Activated CD4-positive, alpha-beta T cell treated with anti-CD3 and anti-CD28 coated beads, Interleukin-2, amount 10 ng/mL, durations not matched to agents 7 days and 5 days (primary cell): ENCODE results near the gene HCFC1. TPM values are rescaled to one million over a fixed set of nuclear protein-coding genes. Genes with fewer than 3 reads are reported as not detected.

Experiments used
- CTCF ChIA-PET: fragments of 350-600 bp; sonication (Branson Sonifier 250); formaldehyde crosslinking; loops from one replicate; lab custom pipeline; 2021; ENCODE audit warnings: antibody characterized with exemption; lab: Charles Lee
- POLR2A ChIA-PET: fragments of 350-600 bp; sonication (Branson Sonifier 250); formaldehyde crosslinking; loops from one replicate; lab custom pipeline; 2021; ENCODE audit warnings: antibody characterized with exemption; lab: Charles Lee
- DNase-seq: peaks from one replicate; pipeline ENCODE4 v3.0.0-alpha.2; 2020
- H3K27ac Mint-ChIP-seq: one replicate; pipeline ENCODE4 v1.8.0; 2021; ENCODE audit warnings: mild to moderate bottlenecking, moderate library complexity, mixed read lengths
- H3K27me3 Mint-ChIP-seq: one replicate; pipeline ENCODE4 v1.8.0; 2021; ENCODE audit warnings: mixed read lengths
- H3K36me3 Mint-ChIP-seq: one replicate; pipeline ENCODE4 v1.8.0; 2021; ENCODE audit warnings: low read depth, mixed read lengths
- H3K4me1 Mint-ChIP-seq: one replicate; pipeline ENCODE4 v1.8.0; 2021; ENCODE audit warnings: mixed read lengths
- H3K4me3 Mint-ChIP-seq: one replicate; pipeline ENCODE4 v1.8.0; 2021; ENCODE audit warnings: mild to moderate bottlenecking, moderate library complexity, mixed read lengths
- H3K9me3 Mint-ChIP-seq: one replicate; pipeline ENCODE4 v1.8.0; 2021; ENCODE audit warnings: mixed read lengths
- total RNA-seq, 2 experiments: library from RNA; stranded (reverse); gene quantifications; one replicate each; pipeline ENCODE4 v1.2.3, GENCODE V29; 2021

Gene HCFC1
- 100 to 1,000 TPM; 116 to 121 TPM for total RNA-seq

DNA sequence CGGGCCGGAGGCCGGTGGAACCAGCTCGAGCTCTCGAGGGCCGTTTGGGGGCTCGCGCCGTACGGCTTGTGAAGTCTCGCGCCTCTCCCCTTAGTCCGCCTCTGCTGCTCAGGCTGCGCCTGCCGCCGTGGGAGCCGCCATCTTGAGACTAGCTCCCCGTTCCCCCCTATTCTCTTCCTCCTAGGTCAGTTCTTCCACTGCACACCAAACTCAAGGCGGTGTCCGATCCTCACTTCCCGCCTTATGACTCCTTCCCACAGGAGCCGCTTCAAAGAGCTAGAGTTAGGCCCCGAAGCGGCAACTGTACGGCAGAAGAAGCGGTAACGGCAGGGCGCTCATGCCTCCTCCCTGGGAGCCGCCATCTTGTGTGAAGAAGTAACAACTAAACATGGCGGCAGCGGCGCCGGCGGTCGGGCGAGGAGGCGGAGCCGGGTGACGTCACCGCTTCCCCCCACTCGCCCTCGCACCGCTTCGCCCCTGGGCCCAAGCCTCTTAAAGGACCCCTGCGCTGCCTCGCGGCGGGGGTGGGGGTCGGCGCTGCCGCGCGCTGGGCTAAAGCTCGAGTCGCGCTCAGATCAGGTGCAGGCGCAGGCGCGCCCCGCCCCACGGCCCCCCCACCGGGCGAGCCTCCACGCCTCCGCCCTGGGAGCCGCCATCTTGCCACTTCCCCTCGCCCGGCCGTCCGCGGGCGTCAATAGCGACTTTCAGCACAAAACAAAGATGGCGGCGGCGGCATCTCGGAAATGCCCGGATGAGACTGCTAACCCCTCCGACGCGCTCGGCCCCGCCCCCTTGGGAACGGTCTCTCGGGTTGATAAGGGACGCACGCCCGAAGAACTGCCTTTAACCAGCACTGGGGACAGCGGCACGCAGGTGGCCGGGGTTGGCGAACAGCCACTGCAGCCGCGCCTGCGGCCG is at the start of gene HCFC1:
HCFC1 (minus strand) TSS at position 369 of the 918 bp plus-strand sequence. CDS start 978 bp downstream, outside the sequence.
- peaks cover 38% of the 10 kb centered on the region for H3K4me1 Mint-ChIP-seq
- DNase-seq: peak; percentile 90
- H3K27me3 Mint-ChIP-seq: no peaks in the 10 kb centered on the region
- ChIA-PET POLR2A (interaction anchor here (0.9 kb wide), 1 partner anchor 10 kb away, joined by 4 read pairs; no protein-coding TSS in a partner anchor), CTCF (interaction anchor here (1.2 to 7.6 kb wide), 4 partner anchors 10 to 47 kb away, joined by 3 to 82 read pairs (median 5); partner anchors contain the start of gene RENBP)
- peak within 1 kb of the TSS; percentile 100 for H3K4me3 Mint-ChIP-seq
- no peaks in the 10 kb centered on the region for H3K9me3 Mint-ChIP-seq
- H3K27ac Mint-ChIP-seq: peak within 1 kb of the TSS; percentile 100
- H3K36me3 Mint-ChIP-seq: peaks cover 27% of the 10 kb centered on the region

GRCh38 chrX:154021131-154021611 is 49.6 kb upstream of the HCFC1 start:
- CTCF ChIA-PET: interaction anchor here (1.5 to 2.1 kb wide), 3 partner anchors 8 to 100 kb away, joined by 4 to 6 read pairs (median 4); no protein-coding TSS in a partner anchor
- H3K9me3 Mint-ChIP-seq: no peaks in the 10 kb centered on the region
- H3K27me3 Mint-ChIP-seq: no peaks in the 10 kb centered on the region
- POLR2A ChIA-PET: no interaction called here
- H3K27ac Mint-ChIP-seq: no peak overlapping the region
- no peak for DNase-seq
- peaks cover 11% of the 10 kb centered on the region for H3K36me3 Mint-ChIP-seq
- H3K4me3 Mint-ChIP-seq: no peak overlapping the region
- H3K4me1 Mint-ChIP-seq: peaks cover 17% of the 10 kb centered on the region

DNA sequence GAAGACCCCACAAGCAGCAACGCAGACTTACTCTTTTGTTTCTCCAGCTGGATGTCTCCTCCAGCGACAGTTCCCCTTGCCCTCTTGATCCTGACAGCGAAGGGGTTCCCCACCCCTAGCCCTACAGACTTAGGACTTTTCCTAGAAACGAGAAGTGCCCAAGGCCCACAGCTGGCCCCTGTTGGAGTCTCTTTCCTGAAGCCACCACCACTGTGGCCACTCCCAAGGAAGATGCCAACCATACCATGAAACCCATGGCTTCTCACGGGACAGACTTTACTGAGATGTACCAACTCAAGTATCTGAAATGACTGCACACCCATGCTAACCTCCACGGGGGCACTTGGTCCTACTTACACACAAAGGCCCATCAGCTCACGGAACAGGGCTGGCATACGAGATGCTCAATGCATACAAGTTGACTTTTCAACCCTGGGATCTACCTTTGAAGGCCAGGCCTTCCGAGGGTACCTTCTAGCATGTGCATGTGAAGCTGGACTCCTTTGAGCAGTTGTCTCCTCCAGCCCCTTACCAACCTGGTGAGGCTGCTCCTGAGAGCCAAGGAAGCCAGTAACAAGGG is 49.0 kb upstream of the HCFC1 start:
- peak overlapping the region; percentile 89 for H3K27ac Mint-ChIP-seq
- ChIA-PET CTCF (interaction anchor here (0.7 to 2.1 kb wide), 7 partner anchors 7 to 353 kb away, joined by 3 to 8 read pairs (median 4); no protein-coding TSS in a partner anchor), POLR2A (interaction anchor here (0.6 kb wide), 1 partner anchor 210 kb away, joined by 3 read pairs; no protein-coding TSS in a partner anchor)
- H3K4me1 Mint-ChIP-seq: peaks cover 20% of the 10 kb centered on the region
- H3K27me3 Mint-ChIP-seq: no peaks in the 10 kb centered on the region
- peak overlapping the region; percentile 84 for H3K4me3 Mint-ChIP-seq
- peaks cover 15% of the 10 kb centered on the region for H3K36me3 Mint-ChIP-seq
- H3K9me3 Mint-ChIP-seq: no peaks in the 10 kb centered on the region
- no peak for DNase-seq

DNA sequence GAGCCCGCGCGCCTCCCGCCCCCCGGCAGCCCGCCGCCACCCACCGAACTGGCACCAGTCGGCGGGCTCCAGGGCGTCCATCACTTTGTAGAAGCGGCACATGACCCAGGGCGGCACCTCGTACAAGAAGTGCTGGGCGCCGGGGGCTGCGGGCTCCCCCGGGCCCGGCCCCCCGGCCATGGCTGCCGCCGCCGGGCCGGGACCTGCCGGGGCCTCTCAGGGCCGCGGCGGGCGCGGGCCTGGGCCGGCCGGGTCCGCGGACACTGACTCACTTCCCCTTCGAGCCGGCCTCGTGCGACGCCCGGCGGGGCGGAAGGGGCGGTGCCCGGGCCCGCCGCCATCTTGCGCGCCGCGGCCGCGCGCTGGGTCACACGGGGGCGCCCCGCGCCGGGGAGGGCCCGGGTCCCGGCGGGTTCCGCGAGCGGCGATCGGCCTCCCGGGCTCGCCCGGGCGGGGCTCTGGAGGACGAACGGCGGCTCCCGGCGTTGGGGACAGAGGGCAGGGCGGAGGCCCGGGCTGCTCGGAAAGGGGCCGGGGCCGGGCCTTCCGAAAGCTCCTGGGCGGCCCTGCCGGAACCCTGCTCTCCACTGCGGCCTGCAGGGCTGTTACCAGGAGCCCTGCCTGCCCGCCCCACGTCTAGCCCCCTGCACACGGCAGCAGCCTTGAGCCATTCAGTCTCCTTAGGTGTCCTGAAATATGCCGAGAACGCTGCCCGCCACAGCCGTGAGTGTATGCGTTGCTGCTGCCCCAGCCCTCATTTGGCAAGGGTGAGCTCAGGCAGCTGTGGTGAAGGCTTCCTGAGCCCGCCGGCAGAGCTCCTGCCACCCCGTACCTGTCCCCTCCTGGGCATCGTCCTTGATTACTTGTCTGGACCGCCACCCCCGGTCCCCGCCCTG is 48.3 kb upstream of the HCFC1 start, which contains the start of gene IRAK1:
IRAK1 (minus strand) TSS at position 270 of the 896 bp plus-strand sequence; CDS start at position 180, 90 bp downstream.
- peak within 1 kb of the TSS; percentile 90 for H3K27ac Mint-ChIP-seq
- ChIA-PET POLR2A (interaction anchor here (0.6 kb wide), 1 partner anchor 209 kb away, joined by 3 read pairs; no protein-coding TSS in a partner anchor), CTCF (interaction anchor here (0.7 to 1.6 kb wide), 5 partner anchors 10 to 354 kb away, joined by 3 to 8 read pairs (median 4); no protein-coding TSS in a partner anchor)

GRCh38 chrX:154019061-154019621 is 47.5 kb upstream of the HCFC1 start:
- Mint-ChIP-seq H3K4me1 (peaks cover 27% of the 10 kb centered on the region), H3K27me3 (no peaks in the 10 kb centered on the region), H3K9me3 (no peaks in the 10 kb centered on the region), H3K27ac (peak overlapping the region; percentile 90), H3K36me3 (peaks cover 18% of the 10 kb centered on the region), H3K4me3 (peak overlapping the region; percentile 86)
- ChIA-PET CTCF (interaction anchor here (1.0 to 1.6 kb wide), 6 partner anchors 8 to 48 kb away, joined by 3 to 8 read pairs (median 4); partner anchors contain the start of gene HCFC1), POLR2A (no interaction called here)
- peak; percentile 16 for DNase-seq

More for the DNA sequence above, 48.3 kb upstream of the HCFC1 start, which contains the start of gene IRAK1:
- Mint-ChIP-seq H3K36me3 (peaks cover 18% of the 10 kb centered on the region), H3K4me1 (peaks cover 22% of the 10 kb centered on the region), H3K9me3 (no peaks in the 10 kb centered on the region), H3K27me3 (no peaks in the 10 kb centered on the region), H3K4me3 (peak within 1 kb of the TSS; percentile 86)
- DNase-seq: peak; percentile 49

GRCh38 chrX:154018518-154019060 is 47.0 kb upstream of the HCFC1 start:
- H3K27ac Mint-ChIP-seq: peak overlapping the region; percentile 90
- H3K9me3 Mint-ChIP-seq: no peaks in the 10 kb centered on the region
- peaks cover 29% of the 10 kb centered on the region for H3K4me1 Mint-ChIP-seq
- ChIA-PET POLR2A (no interaction called here), CTCF (interaction anchor here (1.0 to 1.4 kb wide), 4 partner anchors 8 to 47 kb away, joined by 3 to 4 read pairs (median 3); partner anchors contain the start of gene HCFC1)
- no peaks in the 10 kb centered on the region for H3K27me3 Mint-ChIP-seq
- DNase-seq: no peak
- H3K36me3 Mint-ChIP-seq: peaks cover 20% of the 10 kb centered on the region
- peak overlapping the region; percentile 86 for H3K4me3 Mint-ChIP-seq

GRCh38 chrX:154017766-154018517 is 46.3 kb upstream of the HCFC1 start:
- no peaks in the 10 kb centered on the region for H3K9me3 Mint-ChIP-seq
- CTCF ChIA-PET: interaction anchor here (1.0 to 1.4 kb wide), 5 partner anchors 9 to 47 kb away, joined by 3 to 4 read pairs (median 3); partner anchors contain the start of gene HCFC1
- H3K36me3 Mint-ChIP-seq: peaks cover 18% of the 10 kb centered on the region
- peak overlapping the region; percentile 90 for H3K27ac Mint-ChIP-seq
- no peaks in the 10 kb centered on the region for H3K27me3 Mint-ChIP-seq
- peaks cover 28% of the 10 kb centered on the region for H3K4me1 Mint-ChIP-seq
- POLR2A ChIA-PET: interaction anchor here (0.6 kb wide), 1 partner anchor 15 kb away, joined by 5 read pairs; no protein-coding TSS in a partner anchor
- DNase-seq: no peak
- H3K4me3 Mint-ChIP-seq: peak overlapping the region; percentile 86

DNA sequence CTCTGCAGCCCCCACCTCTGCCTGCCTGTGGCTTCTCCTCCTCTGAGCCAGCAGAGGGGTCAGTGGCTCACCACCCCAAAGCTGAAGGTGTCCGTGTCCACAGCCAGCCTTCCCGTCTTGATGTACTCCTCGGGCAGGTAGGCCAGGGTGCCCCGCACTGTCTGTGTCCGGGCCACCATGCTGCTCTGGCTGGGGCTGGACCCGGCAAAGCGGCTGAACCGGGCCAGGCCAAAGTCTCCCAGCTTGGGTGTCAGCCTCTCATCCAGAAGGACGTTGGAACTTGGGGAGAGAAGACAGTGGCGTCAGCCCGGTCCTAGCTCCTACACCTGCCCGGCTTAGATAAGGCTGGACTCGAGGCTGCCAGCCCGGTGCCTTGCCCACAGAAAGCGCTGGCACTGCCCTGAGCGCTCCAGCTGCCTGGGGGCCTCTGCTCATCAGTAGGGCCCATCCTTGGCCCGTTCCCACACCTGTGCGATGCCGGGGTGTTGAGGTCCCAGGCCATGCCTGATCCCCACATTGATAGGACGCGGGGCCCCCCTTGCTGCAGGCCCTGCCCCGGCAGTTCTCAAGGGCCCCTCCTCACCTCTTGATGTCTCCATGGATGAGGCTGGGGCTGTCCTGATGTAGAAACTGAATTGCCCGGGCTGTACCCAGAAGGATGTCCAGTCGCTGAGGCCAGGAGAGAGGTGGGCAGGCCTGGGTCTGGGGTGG is 44.9 kb upstream of the HCFC1 start:
- Mint-ChIP-seq H3K27ac (no peak overlapping the region), H3K27me3 (no peaks in the 10 kb centered on the region), H3K4me1 (peaks cover 29% of the 10 kb centered on the region), H3K4me3 (no peak overlapping the region), H3K36me3 (peaks cover 23% of the 10 kb centered on the region), H3K9me3 (no peaks in the 10 kb centered on the region)
- POLR2A ChIA-PET: no interaction called here
- no peak for DNase-seq
- CTCF ChIA-PET: interaction anchor here (1.0 kb wide), 1 partner anchor 15 kb away, joined by 3 read pairs; no protein-coding TSS in a partner anchor

DNA sequence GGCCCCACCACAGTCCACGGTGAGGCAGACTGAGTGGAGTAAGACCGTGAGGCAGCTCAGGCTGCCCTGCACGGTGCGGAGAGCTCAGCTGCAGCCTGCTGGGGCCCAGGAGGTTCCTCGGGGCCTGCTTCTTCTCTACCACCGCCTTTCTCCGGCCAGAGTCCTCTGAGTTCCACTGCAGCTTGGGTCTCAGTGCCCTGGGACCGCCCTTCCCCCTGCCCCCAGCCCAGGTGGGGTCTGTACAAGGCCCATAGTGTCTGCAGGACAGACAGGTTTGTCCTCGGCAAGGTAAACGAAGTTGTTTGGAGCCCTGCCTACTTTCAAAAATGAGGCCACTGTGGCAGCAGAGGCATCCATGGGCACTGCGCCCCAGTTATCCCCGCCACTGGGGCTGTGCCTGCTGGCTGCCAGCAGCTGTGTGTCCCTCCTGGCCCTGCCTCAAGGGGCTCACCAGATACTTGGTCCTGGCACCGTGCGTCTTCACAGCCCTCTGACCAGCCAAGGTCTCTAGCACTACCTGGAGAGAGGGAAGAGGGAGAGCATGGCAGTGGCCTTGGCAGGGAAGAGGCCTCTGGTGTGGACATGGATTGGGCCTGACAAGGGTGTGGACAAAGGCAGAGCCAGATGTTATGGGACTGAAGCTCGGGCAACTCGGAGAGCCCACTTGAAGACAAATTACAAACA is 44.1 kb upstream of the HCFC1 start:
- no peak for DNase-seq
- Mint-ChIP-seq H3K27ac (peak overlapping the region; percentile 80), H3K36me3 (peaks cover 25% of the 10 kb centered on the region), H3K9me3 (no peaks in the 10 kb centered on the region), H3K27me3 (no peaks in the 10 kb centered on the region), H3K4me1 (peaks cover 22% of the 10 kb centered on the region), H3K4me3 (no peak overlapping the region)
- ChIA-PET CTCF (interaction anchor here (0.5 kb wide), 1 partner anchor 35 kb away, joined by 7 read pairs; no protein-coding TSS in a partner anchor), POLR2A (no interaction called here)
